Myocyte (in vitro differentiated cells): ENCODE measurements around the gene IDNK. TPM values are rescaled to one million over a fixed set of nuclear protein-coding genes. Genes with fewer than 3 reads are reported as not detected.

Source experiments
- DNase-seq: peaks from one replicate; pipeline ENCODE4 v3.0.0-alpha.2; 2012; ENCODE audit warnings: low read depth
- total RNA-seq: library from RNA; depleted of rRNA; stranded (reverse); fragments of >200 nt; gene quantifications from 2 replicates; pipeline ENCODE4 v1.2.3, GENCODE V29; 2014

IDNK gene
- total RNA-seq, 1 donor from 2014 or later, result 3.2 TPM

DNA sequence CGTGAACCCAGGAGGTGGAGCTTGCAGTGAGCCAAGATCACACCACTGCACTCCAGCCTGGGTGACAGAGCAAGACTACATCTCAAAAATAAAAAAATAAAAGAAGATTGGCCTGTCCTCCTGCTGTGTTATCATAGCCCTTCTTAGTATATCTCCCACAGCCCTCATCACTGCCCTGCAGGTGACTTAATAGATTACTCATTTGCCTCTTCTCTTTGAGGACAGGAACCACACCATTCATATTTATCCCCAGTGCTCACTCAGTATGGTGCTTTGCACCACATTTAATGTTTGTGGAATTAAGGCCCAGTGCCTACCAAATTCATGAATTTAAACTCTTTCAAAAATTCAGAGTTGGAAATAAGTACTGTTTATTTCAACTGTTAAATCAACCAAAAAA is 10.3 kb downstream of the IDNK start:
- DNase-seq, result no peak

DNA sequence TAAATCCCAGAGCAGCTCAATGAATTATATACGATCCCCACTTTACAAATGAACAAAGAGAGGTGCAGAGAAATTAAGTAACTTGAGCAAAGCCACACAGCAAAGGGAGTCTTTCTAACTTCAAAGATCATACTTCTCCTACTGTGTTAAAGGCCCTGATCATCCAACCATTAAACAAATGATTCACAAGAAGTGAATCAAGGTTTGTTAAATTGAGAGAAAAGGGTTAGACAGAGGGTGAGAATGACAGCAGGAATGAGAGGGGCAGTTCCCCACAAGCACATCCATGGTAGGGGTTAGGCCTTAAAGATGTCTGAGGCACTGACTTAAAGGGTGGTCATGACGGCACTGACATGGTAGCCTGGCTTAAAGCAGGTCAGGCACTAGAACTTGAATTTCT is 10.7 kb downstream of the IDNK start:
- no peak for DNase-seq

DNA sequence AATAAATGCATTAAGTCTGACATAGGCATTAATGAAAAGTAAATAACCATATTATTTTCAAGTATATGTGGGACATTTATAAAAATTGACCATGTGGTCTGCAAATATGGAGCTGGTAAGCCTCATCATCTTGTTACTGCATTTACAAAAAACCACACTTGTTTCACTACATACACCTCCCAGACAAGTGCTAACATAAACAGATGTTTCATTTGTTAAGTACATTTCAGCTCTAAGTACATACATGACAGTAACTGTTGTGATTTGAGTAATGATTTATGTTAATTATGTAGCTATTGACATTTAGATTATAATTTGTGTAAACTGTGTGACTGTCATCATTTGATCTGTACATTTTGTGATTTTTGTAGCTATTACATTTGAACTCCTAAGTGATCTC is 13.9 kb downstream of the IDNK start:
- no peak for DNase-seq

DNA sequence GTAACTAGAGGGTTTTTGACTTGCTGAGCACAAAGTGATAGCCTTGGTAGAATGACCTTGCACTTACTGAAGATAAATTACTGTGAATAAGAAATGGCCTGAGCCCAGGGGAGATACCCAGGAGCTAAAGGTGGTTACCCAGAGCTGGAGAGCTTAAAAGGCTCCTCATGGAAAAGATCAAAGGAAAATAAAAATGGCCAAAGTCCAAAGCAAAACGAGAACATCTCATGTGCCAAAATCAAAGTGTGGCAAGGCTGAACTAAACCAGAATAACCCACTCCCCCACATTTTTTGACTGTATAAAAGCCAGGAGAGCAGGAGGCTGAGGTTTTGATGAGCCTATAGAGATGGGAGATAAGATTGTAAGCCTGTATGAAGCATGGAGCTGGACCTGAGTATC is 14.4 kb downstream of the IDNK start:
- DNase-seq, result no peak

DNA sequence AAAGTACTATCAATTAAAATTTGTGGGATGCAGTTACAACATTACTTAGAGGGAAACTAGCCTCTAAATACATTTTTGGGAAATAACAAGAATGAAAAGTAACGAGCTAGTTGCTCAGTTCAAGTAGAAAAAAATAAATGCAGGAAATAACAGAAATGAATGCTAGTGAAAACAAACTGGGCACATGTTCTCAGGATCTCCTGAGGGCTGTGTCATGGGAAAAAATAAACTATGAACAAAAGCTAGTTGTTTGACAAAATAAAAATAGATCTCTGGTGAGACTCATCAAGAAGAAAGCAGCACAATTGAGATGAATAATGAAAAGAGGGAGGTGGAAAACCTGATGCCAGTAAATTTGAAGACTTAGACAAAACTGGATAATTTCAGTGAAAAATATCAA is 16.3 kb downstream of the IDNK start:
- DNase-seq, result peak; percentile 45

DNA sequence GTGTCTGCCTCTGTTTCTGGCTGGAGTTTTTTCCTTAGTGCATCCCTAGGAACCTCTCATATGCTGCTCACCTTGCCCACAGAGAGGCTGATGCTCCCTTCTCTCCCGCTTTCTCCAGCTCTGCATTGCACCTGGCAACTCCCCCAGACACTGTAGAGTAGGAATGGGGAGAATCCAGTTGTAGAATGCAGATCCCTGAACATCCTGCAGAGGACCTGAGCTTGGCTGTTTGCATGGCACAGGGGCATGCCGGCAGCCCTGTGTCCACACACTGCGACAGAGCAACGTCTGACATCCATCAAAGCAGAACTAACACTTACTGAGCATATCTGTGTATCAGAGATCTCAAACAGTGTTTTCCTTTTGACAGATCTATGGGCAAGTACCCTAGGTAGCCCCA is 19.9 kb downstream of the IDNK start:
- no peak for DNase-seq

DNA sequence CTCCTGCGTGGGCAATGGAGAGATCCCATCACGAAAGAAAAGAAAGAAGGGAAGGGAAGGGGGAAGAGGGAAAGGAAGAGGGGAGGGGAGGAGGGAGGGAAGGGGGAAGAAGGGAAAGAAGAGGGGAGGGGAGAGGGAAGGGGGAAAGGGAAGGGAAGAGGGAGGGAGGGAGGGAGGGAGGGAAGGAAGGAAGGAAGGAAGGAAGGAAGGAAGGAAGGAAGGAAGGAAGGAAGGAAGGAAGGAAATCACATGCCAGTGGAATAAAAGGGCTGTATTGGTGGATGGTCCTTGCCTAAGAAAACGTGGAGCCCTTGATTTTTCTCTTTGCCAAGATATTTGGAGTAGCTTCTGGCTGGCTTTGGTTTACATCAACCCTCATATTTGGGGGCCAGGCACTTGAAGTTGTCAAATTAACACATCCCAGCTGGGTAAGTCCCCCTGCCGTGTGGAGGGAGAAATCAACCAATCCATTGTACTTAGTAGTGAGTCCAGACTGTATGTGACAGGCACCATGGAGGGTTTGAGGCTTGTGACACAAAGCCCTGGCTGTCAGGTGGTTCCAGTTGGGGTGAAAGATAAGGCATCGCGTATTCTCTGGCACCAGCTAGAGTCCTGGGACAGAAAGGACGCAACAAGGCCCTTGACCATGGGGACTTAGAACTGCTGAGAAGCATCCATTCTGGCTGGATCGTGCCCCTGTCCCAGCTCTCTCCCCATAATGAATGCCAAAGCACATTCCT is 23.7 kb downstream of the IDNK start:
- DNase-seq, result no peak

DNA sequence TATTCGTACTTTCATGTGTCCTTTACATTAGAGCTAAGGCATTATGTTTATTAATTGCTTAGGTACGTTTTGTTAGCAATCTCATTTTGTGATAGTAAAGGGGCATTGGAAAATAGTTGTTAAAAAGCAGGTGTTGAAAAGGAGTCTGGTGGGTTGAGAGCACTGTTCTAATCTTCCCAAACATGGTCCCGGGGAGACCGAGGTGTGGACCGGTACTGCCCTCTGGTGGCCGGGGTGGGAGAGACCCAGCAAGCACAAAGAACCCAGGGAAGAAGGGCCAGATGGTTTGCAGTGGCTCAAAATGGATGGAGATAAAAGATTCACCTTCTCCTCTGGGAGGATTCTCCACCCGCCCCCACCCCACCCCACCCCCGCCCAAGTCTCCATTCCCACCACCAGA is 26.1 kb downstream of the IDNK start:
- peak; percentile 53 for DNase-seq

DNA sequence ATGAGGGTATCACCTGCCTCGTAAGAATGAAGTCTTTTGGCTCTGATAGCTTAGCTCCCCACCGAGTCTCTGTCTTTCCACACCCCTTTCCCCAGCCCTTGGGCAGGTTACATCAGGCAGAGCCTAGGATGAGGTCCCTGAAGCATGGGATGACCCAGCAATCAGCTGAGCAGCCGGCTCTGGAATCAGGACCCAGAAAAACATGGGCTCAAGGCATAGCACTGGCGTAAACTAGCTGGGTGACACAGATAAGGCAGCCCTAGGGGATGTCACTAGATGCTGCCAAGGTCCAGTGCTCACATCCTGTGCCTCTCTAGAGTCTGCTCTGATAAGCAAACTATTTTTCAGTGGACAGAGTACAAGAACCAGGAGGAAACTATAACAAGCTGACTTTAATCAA is 26.6 kb downstream of the IDNK start:
- no peak for DNase-seq

DNA sequence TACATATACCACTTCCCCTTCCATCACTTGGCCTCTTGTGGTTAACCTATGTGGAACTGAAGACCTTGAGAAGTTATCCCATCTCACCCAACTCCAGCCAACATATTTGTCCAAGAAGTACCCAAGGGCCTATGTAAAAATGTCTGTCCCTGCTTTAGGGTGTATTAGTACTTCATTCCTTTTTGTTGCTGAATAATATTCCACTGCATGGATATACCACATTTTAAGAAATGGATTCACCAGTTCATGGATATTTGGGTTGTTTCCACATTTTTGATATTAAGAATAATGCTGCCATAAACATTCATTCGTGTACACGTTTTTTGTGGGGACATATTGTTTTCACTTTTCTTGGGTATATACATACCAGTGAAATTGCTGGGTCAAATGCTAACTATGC is 28.6 kb downstream of the IDNK start:
- no peak for DNase-seq

DNA sequence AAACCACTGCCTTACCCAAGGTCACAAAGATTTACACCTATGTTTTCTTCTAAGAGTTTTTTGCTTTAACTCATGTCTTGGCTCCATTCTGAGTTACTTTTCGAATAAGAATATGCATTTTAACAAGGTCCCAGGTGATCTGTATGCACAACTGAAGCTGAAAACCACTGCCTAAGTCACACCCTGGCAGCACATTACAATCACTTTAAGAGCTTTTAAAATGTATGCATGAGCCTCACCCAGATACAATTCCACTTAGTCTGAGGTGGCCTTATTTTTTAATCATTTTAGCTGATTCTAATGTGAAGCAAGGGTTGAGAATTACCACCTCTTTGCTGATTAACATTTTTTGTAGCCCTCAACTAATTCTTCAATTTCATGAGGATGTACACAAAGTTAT is 29.5 kb downstream of the IDNK start:
- DNase-seq, result no peak

DNA sequence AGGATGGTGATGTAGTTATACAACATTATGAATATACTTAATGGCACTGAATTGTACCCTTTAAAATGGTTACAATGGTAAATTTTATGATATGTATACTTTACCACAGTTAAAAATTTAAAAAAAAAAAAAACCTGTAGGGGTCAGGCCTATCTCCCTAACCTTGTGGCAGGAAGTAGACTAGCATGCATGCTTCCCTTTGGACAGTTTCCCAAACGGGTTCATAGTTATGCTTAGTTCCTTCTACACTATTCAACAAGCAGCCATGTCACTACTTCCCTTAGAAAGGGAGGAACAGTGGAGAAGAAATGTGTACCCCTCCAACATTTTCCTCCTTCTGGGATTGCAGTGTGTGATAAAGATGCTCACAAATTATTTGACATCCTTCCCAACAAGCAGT is 32.5 kb downstream of the IDNK start:
- no peak for DNase-seq

DNA sequence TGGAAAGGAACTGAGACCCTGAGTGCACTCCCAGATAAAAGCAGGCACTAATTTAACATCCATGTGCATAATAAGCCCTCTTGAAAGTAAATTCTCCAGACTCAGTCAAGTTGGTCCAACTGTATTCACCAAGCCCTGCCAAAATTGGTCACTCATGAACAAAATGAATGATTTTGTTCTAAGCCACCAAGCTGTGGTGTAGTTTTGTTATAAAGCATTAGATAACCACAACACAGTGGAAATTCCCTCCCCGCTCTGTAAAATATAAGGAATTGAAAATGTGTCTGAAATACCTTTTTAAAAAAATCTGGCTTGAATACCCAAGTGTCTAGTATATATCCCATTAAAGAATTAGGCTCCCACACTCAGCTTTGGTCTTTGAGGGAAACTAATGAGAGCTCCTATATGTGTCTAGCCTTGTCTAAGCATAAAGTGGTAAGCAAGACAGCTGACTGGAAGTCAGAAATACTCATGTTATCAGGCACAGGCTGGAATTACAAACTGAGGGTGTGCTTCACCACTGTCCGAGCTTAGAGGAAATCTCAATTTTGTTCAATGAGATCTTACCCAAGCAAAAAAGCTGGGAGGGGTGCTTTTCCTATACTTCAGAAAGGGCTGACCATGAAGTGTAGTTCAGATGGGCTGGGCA is 33.2 kb downstream of the IDNK start:
- DNase-seq, result no peak

DNA sequence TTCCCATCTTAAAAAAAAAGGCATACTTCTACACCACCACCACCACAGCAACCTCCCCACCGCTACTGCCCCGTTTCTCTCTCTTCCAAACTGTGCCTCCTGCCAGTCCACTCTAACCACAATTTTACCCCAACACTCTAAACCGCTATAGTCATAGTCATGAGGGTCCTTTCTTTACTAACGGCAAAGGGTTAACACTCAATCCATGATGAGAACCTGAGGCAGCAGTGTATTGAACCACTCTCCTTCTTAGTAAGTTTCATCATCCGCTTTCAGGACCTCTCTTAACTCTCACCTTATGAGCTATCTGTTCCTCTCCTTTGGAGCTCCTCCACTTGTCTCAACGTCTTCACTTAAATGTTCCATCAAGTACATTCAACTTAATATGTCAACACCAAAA is 34.0 kb downstream of the IDNK start:
- no peak for DNase-seq

DNA sequence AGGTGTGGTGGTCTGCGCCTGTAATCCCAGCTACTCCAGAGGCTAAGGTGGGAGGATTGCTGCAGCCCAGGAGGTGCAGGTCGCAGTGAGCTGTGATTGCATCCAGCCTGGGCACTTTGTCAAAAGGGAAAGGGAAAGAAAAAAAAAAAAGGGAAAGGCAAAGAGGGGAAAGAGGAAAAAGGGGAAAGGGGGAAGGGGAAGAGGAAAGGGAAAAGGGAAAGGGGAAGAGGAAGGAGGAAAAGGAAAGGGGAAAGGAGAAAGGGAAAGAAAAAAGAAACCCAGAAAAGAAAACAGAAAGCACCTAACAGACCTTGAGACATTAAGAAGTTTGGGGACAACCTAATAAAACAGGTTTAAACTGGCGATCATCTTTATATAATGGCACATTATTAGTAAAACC is 40.0 kb downstream of the IDNK start:
- no peak for DNase-seq

DNA sequence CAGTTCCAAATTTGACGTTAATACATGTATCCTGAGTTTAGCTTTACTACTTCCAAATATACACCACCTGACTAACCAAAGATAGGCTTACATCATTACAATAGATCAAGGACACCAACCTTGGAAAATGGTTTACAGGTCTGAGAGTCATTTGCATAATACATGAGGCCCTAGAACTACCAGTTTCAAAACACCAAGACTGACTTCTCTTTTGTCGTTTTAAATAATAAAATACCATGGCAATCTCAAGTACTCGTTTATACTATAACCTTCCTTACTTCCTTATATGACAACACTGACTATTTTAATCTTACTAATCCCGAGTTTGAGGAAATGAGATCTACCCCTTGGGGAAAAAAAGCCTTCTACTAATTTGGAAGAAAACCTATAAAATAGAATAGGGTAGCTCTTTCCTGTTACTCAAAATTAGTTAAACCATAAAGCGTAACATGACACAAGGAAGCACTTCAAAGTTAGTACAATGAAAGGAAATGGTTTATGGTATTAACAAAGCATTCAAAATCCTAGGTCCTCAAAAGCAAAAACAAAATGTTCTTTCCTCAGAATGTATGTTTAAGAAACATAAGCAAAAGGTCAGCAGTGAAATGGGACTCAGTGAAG is 42.7 kb downstream of the IDNK start:
- DNase-seq, result no peak

DNA sequence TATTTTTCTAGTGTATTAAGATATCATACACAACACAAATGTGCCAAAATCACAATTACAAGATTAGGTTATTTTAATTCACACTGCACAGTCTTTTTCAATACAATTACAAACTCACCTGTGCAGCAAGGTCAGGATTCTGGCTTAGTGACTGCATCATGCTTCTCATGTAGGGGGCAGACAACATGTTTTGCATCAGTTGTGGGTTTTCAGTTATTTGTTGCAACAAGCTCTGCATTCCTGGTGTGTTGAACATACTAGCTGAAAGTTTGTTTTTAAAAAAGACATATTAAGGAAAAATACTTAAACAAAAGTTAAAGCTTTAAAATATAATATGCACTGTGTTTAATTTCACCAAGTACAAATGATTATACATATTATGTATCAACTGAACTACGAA is 46.1 kb downstream of the IDNK start:
- DNase-seq, result no peak

DNA sequence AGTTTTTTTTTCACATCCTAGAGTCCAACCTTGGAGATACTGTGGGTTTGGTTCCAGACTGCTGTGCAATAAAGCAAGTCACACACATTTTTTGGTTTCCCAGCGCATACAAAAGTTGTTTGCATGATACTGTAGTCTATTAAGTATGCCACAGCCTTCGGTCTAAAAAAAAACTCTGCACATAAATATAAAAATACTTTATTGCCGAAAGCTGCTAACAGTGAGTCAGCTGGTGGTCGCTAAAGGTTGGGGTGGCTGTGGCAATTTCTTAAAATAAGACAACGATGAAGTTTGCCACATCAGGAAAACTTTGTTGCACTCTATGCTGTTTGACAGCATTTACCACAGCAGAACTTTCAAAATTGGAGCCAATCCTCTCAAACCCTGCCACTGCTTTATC is 47.4 kb downstream of the IDNK start:
- DNase-seq, result peak; percentile 51

DNA sequence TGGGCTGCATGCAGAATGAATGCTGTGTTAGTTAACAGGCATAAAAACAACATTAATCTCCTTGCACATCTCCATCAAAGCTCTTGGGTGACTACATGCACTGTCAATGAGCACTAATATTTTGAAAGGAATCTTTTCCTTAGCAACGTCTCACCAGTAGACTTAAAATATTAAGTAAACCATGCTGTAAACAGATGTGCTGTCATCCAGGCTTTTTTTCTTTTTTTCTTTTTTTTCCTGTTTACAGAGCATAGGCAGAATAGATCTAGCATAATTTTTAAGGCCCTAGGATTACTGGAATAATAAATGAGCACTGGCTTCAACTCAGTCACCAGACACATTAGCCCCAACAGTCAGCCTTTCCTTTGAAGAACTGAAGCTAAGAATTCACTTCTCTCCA is 48.5 kb downstream of the IDNK start:
- no peak for DNase-seq

DNA sequence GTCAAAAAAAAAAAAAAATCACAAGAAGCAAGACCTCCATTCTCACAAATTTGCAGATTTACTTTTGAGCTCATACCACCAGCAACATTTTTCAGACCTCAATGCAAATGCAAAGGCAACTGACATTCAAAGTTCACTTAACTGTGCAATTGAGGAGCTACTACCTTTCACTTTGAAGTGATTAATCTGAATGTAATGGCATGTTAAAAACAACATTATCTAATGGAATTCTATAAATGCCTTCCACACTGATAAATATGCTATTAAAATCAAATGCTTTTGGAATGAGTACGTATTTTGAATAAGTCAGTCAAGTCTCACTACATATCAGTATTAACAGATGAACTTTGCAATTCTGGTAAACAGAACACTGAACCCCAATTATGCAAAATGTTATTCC is 52.5 kb downstream of the IDNK start:
- DNase-seq, result no peak

DNA sequence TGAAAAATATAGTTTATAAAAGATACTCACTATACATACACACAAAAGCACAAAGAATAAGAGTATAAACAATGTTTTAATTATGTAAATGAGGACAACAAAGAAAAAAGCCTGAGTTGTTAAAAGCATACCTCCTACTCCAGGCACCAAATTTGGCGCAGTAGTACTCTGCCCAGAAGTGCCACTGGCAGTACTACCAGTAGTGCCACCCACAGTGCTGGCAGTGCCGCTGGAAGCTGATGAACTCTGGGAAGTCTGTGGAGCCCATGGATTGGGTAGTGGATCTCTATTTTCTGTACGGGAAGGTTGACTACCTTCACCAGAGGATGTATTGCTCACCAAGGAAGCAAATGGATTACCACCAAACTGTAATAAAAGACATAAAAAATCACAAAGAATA is 54.7 kb downstream of the IDNK start:
- no peak for DNase-seq

DNA sequence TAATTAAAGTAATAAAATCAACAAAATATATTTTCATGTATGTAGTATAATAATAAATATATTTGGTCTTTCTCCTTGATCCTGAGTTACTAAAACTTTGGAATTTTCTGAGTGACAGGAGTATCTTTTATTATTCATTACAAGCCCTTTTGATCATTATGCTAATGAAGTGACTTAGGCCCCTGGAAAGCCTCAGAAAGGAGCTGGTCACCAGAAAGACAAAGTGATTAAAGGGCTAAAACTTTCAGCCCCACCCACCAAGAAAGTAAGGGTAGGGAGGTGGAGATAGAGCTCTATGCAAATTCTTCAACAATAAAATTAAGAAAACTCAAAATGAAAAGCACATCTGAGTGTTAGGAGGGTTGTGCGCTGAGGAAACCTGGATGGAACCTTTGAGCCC is 57.3 kb downstream of the IDNK start:
- no peak for DNase-seq

DNA sequence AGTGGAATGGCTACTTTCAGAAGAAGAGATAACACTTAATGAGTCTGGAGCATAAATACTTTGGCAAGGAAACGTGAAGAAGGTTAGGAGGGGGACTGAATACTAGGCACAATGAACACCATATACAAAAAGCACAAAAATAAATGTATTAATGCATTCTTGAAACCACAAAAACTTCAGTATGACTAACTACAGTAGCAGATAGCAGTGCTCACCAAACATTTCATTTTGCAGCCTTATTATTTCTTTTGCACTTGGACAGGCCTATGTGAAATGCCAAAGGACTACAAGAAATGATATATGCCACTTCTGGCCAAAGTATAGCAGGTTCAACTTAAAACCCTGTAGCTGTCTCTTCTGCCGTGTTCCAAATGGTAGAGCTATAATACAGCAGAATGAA is 58.5 kb downstream of the IDNK start:
- no peak for DNase-seq
